CD8-positive, alpha-beta memory T cell (primary cell): Measurements from ENCODE around the gene TAP1. TPM values are rescaled to one million over a fixed set of nuclear protein-coding genes. Genes with fewer than 3 reads are reported as not detected.
A peak's percentile ranks its signal among the peaks of the same experiment; 100 is the strongest.
"Not testable (repeated sequence)": the region's sequence is repeated elsewhere in the genome, so short reads cannot be mapped to it uniquely, and the experiment has no call there.

Experiments
- CTCF ChIA-PET: fragments of 350-600 bp; sonication (Branson Sonifier 250); formaldehyde crosslinking; loops from one replicate; lab custom pipeline; 2021; ENCODE audit warnings: antibody characterized with exemption; lab: Charles Lee
- POLR2A ChIA-PET: fragments of 350-600 bp; sonication (Branson Sonifier 250); formaldehyde crosslinking; loops from one replicate; lab custom pipeline; 2021; ENCODE audit warnings: antibody characterized with exemption; lab: Charles Lee
- DNase-seq, 5 donors: peaks; one replicate each; pipeline versions ENCODE4 v3.0.0 to v3.0.0-alpha.2; 2020 to 2022; ENCODE audit warnings: mixed read lengths in 1 of 5
- H3K27ac ChIP-seq: one replicate; pipeline ENCODE4 v1.7.0; 2013; ENCODE audit warnings: low read depth, mild to moderate bottlenecking, low read length, moderate library complexity
- H3K27me3 ChIP-seq: 2 replicates; pipeline ENCODE4 v1.7.0; 2013; ENCODE audit warnings: low read length, mild to moderate bottlenecking; ENCODE audit not compliant: insufficient read depth, poor library complexity, severe bottlenecking
- H3K36me3 ChIP-seq: 2 replicates; pipeline ENCODE4 v1.7.0; 2013; ENCODE audit warnings: mild to moderate bottlenecking, low read length, moderate library complexity; ENCODE audit not compliant: insufficient read depth
- H3K4me1 ChIP-seq: 2 replicates; pipeline ENCODE4 v1.7.0; 2013; ENCODE audit warnings: mild to moderate bottlenecking, low read length, moderate library complexity; ENCODE audit not compliant: insufficient read depth
- H3K4me3 ChIP-seq: 2 replicates; pipeline ENCODE4 v1.7.0; 2013; ENCODE audit warnings: mild to moderate bottlenecking, low read length
- H3K9me3 ChIP-seq: 2 replicates; pipeline ENCODE4 v1.7.0; 2013; ENCODE audit warnings: mild to moderate bottlenecking, low read length
- H3K27ac Mint-ChIP-seq, 8 donors: one replicate each; pipeline ENCODE4 v1.8.0; 2020 to 2021; ENCODE audit warnings: mixed read lengths in 8 of 8, mild to moderate bottlenecking in 6 of 8, inconsistent platforms in 3 of 8, moderate library complexity in 3 of 8
- H3K27me3 Mint-ChIP-seq, 2 donors: one replicate each; pipeline ENCODE4 v1.8.0; 2020 to 2021; ENCODE audit warnings: mixed read lengths in 2 of 2, mild to moderate bottlenecking in 1 of 2, moderate library complexity in 1 of 2
- H3K36me3 Mint-ChIP-seq, 3 donors: one replicate each; pipeline ENCODE4 v1.8.0; 2020 to 2021; ENCODE audit warnings: mixed read lengths in 3 of 3, inconsistent platforms in 1 of 3, mild to moderate bottlenecking in 1 of 3
- H3K4me1 Mint-ChIP-seq, 3 donors: one replicate each; pipeline ENCODE4 v1.8.0; 2020 to 2021; ENCODE audit warnings: mixed read lengths in 3 of 3, inconsistent platforms in 1 of 3, mild to moderate bottlenecking in 1 of 3
- H3K4me3 Mint-ChIP-seq, 7 donors: one replicate each; pipeline ENCODE4 v1.8.0; 2020 to 2021; ENCODE audit warnings: mixed read lengths in 7 of 7, mild to moderate bottlenecking in 6 of 7, moderate library complexity in 4 of 7, inconsistent platforms in 2 of 7
- H3K9me3 Mint-ChIP-seq, 5 donors: one replicate each; pipeline ENCODE4 v1.8.0; 2020 to 2022; ENCODE audit warnings: mixed read lengths in 5 of 5, mild to moderate bottlenecking in 3 of 5, moderate library complexity in 2 of 5, inconsistent platforms in 1 of 5
- polyA plus RNA-seq: library from polyadenylated mRNA; unstranded; fragments of 300-500 nt; fragmentation: Illumina TruSeq; gene quantifications from one replicate; pipeline ENCODE4 v1.2.3, GENCODE V29; 2021
- total RNA-seq, 2 experiments: library from RNA; stranded (reverse); gene quantifications; one replicate each; pipeline ENCODE4 v1.2.3, GENCODE V29; 2021

Gene TAP1
- total and polyA plus RNA-seq, 3 experiments from 2014 or later, result 394 to 407 (median 396) TPM

GRCh38 chr6:32876603-32877002 is 23.1 kb upstream of the TAP1 start:
- no peak overlapping the region for H3K4me3 ChIP-seq
- H3K4me1 ChIP-seq, result no peaks in the 10 kb centered on the region
- Mint-ChIP-seq H3K4me1 (no peaks in the 10 kb centered on the region), H3K9me3 (peaks cover 0 to 4% (median 2%) of the 10 kb centered on the region in 5 donors), H3K27ac (no peak overlapping the region), H3K27me3 (peaks cover 8 to 21% of the 10 kb centered on the region in 2 donors), H3K36me3 (peaks cover 2 to 17% (median 11%) of the 10 kb centered on the region in 3 donors), H3K4me3 (no peak overlapping the region)
- CTCF ChIA-PET, result interaction anchor here (1.4 to 2.9 kb wide), 3 partner anchors 8 to 108 kb away, joined by 4 to 10 read pairs (median 6); partner anchors contain the start of gene TAP2
- H3K27me3 ChIP-seq, result no peaks in the 10 kb centered on the region
- POLR2A ChIA-PET, result interaction anchor here (0.6 kb wide), 1 partner anchor 79 kb away, joined by 3 read pairs; no protein-coding TSS in a partner anchor
- H3K27ac ChIP-seq, result no peak overlapping the region
- DNase-seq, result no peak
- no peaks in the 10 kb centered on the region for H3K9me3 ChIP-seq
- H3K36me3 ChIP-seq, result no peaks in the 10 kb centered on the region

DNA sequence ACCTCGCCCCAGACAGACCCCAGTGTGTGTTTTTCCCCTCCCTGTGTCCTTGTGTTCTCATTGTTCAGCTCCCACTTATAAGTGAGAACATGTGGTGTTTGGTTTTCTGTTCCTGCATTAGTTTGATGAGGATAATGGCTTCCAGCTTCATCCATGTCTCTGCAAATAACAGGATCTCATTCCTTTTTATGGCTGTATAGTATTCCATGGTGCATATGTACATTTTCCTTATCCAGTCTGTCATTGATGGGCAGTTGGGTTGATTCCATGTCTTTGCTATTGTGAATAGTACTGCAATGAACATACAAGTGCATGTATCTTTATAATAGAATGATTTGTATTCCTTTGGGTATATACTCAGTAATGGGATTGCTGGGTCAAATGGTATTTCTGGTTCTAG is 20.4 kb upstream of the TAP1 start:
- H3K36me3 Mint-ChIP-seq, H3K27ac Mint-ChIP-seq, DNase-seq, H3K36me3 ChIP-seq, H3K9me3 Mint-ChIP-seq, CTCF ChIA-PET, H3K27ac ChIP-seq, H3K4me3 Mint-ChIP-seq, H3K9me3 ChIP-seq, H3K4me1 ChIP-seq, H3K4me1 Mint-ChIP-seq, H3K27me3 ChIP-seq, H3K4me3 ChIP-seq: not testable (repeated sequence)
- POLR2A ChIA-PET, result interaction anchor here (1.0 kb wide), 1 partner anchor 36 kb away, joined by 3 read pairs; the partner anchor contains the start of gene TAP2
- peaks cover 9 to 21% of the 10 kb centered on the region in 2 donors for H3K27me3 Mint-ChIP-seq

GRCh38 chr6:32868257-32868788 is 14.8 kb upstream of the TAP1 start:
- ChIA-PET CTCF (interaction anchor here (0.7 to 7.9 kb wide), 33 partner anchors 9 to 456 kb away, joined by 3 to 190 read pairs (median 5); partner anchors contain the start of genes BRD2, HLA-DMA, PSMB8 and PSMB9), POLR2A (interaction anchor here (0.6 to 3.2 kb wide), 12 partner anchors 11 to 683 kb away, joined by 3 to 56 read pairs (median 6); partner anchors contain the start of genes HLA-DPB1, PSMB8, PSMB9 and TAP1)
- DNase-seq, result peak; percentile 76 to 89 (median 82)
- Mint-ChIP-seq H3K27me3 (peaks cover 4% of the 10 kb centered on the region in 2 donors), H3K27ac (peak overlapping the region in 1 of 8 donors; percentile 40), H3K9me3 (peaks cover 0 to 4% (median 3%) of the 10 kb centered on the region in 5 donors), H3K4me1 (peaks cover 24 to 35% (median 31%) of the 10 kb centered on the region in 3 donors), H3K36me3 (peaks cover 0 to 12% (median 7%) of the 10 kb centered on the region in 3 donors), H3K4me3 (no peak overlapping the region)
- Histone ChIP-seq H3K4me3 (no peak overlapping the region), H3K4me1 (peaks cover 23% of the 10 kb centered on the region), H3K9me3 (no peaks in the 10 kb centered on the region), H3K27me3 (no peaks in the 10 kb centered on the region), H3K27ac (no peak overlapping the region), H3K36me3 (no peaks in the 10 kb centered on the region)

- peaks cover 0 to 17% (median 5%) of the 10 kb centered on the region in 3 donors for H3K36me3 Mint-ChIP-seq
- Histone ChIP-seq H3K36me3 (no peaks in the 10 kb centered on the region), H3K4me3 (no peak overlapping the region), H3K9me3 (no peaks in the 10 kb centered on the region), H3K27ac (no peak overlapping the region), H3K27me3 (no peaks in the 10 kb centered on the region), H3K4me1 (peaks cover 23% of the 10 kb centered on the region)
- ChIA-PET POLR2A (interaction anchor here (0.6 to 3.2 kb wide), 10 partner anchors 10 to 200 kb away, joined by 3 to 56 read pairs (median 6); partner anchors contain the start of genes PSMB8, PSMB9, TAP1 and TAP2), CTCF (interaction anchor here (0.7 to 7.9 kb wide), 31 partner anchors 9 to 455 kb away, joined by 3 to 190 read pairs (median 5); partner anchors contain the start of genes BRD2, HLA-DMA, PSMB8 and PSMB9)
- H3K27me3 Mint-ChIP-seq, result peaks cover 4% of the 10 kb centered on the region in 2 donors
- peak overlapping the region in 7 of 8 donors; percentile 7 to 92 (median 83) for H3K27ac Mint-ChIP-seq
- H3K9me3 Mint-ChIP-seq, result peaks cover 0 to 4% (median 2%) of the 10 kb centered on the region in 5 donors
- DNase-seq, result no peak
- H3K4me3 Mint-ChIP-seq, result peak overlapping the region in 2 of 7 donors; percentile 51 to 57
- H3K4me1 Mint-ChIP-seq, result peaks cover 24 to 35% (median 31%) of the 10 kb centered on the region in 3 donors
Observed at GRCh38 chr6:32867554-32868256, 14.2 kb upstream of the TAP1 start.

GRCh38 chr6:32867022-32867477 is 13.5 kb upstream of the TAP1 start:
- ChIA-PET CTCF (interaction anchor here (1.3 to 7.9 kb wide), 11 partner anchors 11 to 167 kb away, joined by 3 to 190 read pairs (median 10); partner anchors contain the start of genes PSMB8, PSMB9, TAP1 and TAP2), POLR2A (interaction anchor here (0.6 to 3.2 kb wide), 5 partner anchors 10 to 199 kb away, joined by 3 to 56 read pairs (median 10); partner anchors contain the start of genes PSMB8, PSMB9, TAP1 and TAP2)
- Mint-ChIP-seq H3K27ac (peak overlapping the region in 7 of 8 donors; percentile 55 to 92 (median 83)), H3K36me3 (peaks cover 0 to 19% (median 2%) of the 10 kb centered on the region in 3 donors), H3K9me3 (peaks cover 0 to 2% (median 0%) of the 10 kb centered on the region in 5 donors), H3K4me1 (peaks cover 24 to 36% (median 31%) of the 10 kb centered on the region in 3 donors), H3K27me3 (peaks cover 0 to 2% of the 10 kb centered on the region in 2 donors), H3K4me3 (peak overlapping the region in 5 of 7 donors; percentile 26 to 60 (median 51))
- H3K27me3 ChIP-seq, result no peaks in the 10 kb centered on the region
- DNase-seq, result peak in 1 of 5 donors; percentile 55
- H3K4me3 ChIP-seq, result no peak overlapping the region
- no peaks in the 10 kb centered on the region for H3K9me3 ChIP-seq
- no peak overlapping the region for H3K27ac ChIP-seq
- peaks cover 23% of the 10 kb centered on the region for H3K4me1 ChIP-seq
- no peaks in the 10 kb centered on the region for H3K36me3 ChIP-seq

DNA sequence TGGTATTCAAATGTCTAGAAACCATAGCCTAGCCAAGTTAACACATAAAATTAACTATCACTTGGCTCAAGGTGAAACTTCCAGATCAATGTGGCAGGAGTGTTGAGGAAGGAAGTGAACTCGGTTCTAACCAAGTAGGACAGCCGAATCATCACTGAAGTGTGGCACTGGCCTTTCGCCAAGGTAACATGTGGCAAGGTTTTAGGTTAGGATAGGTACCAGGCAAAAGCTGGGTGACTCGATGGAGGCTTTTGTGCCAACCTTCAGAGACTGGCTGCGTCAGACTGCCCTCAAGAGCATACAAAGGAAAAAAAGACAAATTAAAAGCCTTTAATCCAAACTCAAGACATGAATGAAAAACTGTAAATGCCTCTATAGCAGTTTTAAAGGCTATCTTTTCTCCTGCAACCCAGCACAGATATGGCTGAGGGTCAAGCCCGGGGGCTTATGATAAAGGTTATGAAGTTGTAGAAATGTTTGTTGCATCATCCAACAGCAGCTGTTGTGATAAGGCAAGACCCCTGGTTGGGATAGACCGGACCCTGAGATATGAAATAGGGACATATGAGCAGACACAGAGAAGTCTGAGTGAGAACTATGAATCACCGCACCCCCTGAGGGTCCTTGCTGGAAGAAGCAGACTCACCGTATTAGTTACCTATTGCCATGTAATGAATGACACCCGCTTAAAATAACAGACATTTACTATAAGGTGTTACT is 12.4 kb upstream of the TAP1 start:
- Histone ChIP-seq H3K36me3 (no peaks in the 10 kb centered on the region), H3K4me1 (peaks cover 23% of the 10 kb centered on the region), H3K27ac (no peak overlapping the region), H3K4me3 (no peak overlapping the region), H3K27me3 (no peaks in the 10 kb centered on the region), H3K9me3 (no peaks in the 10 kb centered on the region)
- peaks cover 28 to 40% (median 32%) of the 10 kb centered on the region in 3 donors for H3K4me1 Mint-ChIP-seq
- H3K9me3 Mint-ChIP-seq, result no peaks in the 10 kb centered on the region
- DNase-seq, result no peak
- H3K27ac Mint-ChIP-seq, result peak overlapping the region; percentile 7 to 92 (median 84)
- H3K4me3 Mint-ChIP-seq, result no peak overlapping the region
- peaks cover 0 to 28% (median 3%) of the 10 kb centered on the region in 3 donors for H3K36me3 Mint-ChIP-seq
- H3K27me3 Mint-ChIP-seq, result no peaks in the 10 kb centered on the region
- ChIA-PET CTCF (interaction anchor here (4.5 to 7.9 kb wide), 2 partner anchors 9 to 24 kb away, joined by 95 to 190 read pairs; partner anchors contain the start of genes PSMB8, PSMB9, TAP1 and TAP2), POLR2A (interaction anchor here (3.2 kb wide), 1 partner anchor 27 kb away, joined by 56 read pairs; the partner anchor contains the start of gene TAP2)

DNA sequence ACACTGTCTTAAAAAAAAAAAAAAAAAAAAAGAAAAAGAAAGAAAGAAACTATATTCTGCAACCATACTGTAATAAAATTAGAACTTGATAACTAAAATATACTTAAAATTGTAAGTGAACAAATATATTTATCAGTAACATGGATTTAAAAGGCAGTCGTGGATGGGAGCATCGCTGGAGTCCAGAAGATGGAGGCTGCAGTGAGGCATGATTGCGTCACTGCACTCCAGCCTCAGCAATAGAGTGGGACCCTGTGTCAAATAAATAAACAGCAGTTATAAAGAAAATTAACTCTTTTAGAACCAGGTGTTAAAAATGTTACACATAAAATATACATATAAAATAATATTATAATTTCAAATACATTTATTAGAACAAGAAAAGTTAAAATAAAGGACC is 9.2 kb upstream of the TAP1 start:
- Mint-ChIP-seq H3K27me3 (no peaks in the 10 kb centered on the region), H3K27ac (peak overlapping the region in 3 of 8 donors; percentile 20 to 81 (median 37))
- POLR2A ChIA-PET, result interaction anchor here (0.8 kb wide), 1 partner anchor 12 kb away, joined by 5 read pairs; no protein-coding TSS in a partner anchor

More for the DNA sequence above, 9.2 kb upstream of the TAP1 start:
- DNase-seq, result no peak
- no peak overlapping the region for H3K27ac ChIP-seq
- H3K36me3 ChIP-seq, result peaks cover 27% of the 10 kb centered on the region
- Mint-ChIP-seq H3K9me3 (no peaks in the 10 kb centered on the region), H3K4me1 (peaks cover 44 to 59% (median 50%) of the 10 kb centered on the region in 3 donors), H3K4me3 (no peak overlapping the region), H3K36me3 (peaks cover 0 to 57% (median 18%) of the 10 kb centered on the region in 3 donors)
- no peaks in the 10 kb centered on the region for H3K27me3 ChIP-seq
- H3K4me3 ChIP-seq, result no peak overlapping the region
- no peaks in the 10 kb centered on the region for H3K9me3 ChIP-seq
- CTCF ChIA-PET, result interaction anchor here (2.4 to 2.6 kb wide), 2 partner anchors 9 to 24 kb away, joined by 12 to 18 read pairs; partner anchors contain the start of genes PSMB9, TAP1 and TAP2
- peaks cover 25% of the 10 kb centered on the region for H3K4me1 ChIP-seq
